DND-41 (cell line): ENCODE data around the gene LRRC32.

ENCODE experiments used
- ATAC-seq: fragments of 200-7000 bp; cut with Tn5 transposase; 3 replicates; pipeline ENCODE4 v1.9.1; 2021; ENCODE audit warnings: low read depth; ENCODE audit not compliant: insufficient read depth
- DNase-seq: peaks from one replicate; pipeline ENCODE4 v3.0.0-alpha.2; 2020
- H2AFZ ChIP-seq: 2 replicates; pipeline ENCODE4 v1.6.0; 2012; ENCODE audit warnings: low read depth, low read length
- H3K27ac ChIP-seq: 2 replicates; pipeline ENCODE4 v1.5.1; 2012; ENCODE audit warnings: low read length, inconsistent platforms
- H3K27me3 ChIP-seq: fragments of 200-600 bp; sonication (generic); 2 replicates; pipeline ENCODE4 v1.6.0; 2012; ENCODE audit warnings: low read length, mild to moderate bottlenecking, inconsistent platforms; ENCODE audit not compliant: insufficient read depth, poor library complexity
- H3K36me3 ChIP-seq: 2 replicates; pipeline ENCODE4 v1.5.1; 2012; ENCODE audit warnings: low read length, inconsistent platforms; ENCODE audit not compliant: insufficient read depth
- H3K4me1 ChIP-seq: 2 replicates; pipeline ENCODE4 v1.5.1; 2012; ENCODE audit warnings: mild to moderate bottlenecking, low read length; ENCODE audit not compliant: insufficient read depth
- H3K4me2 ChIP-seq: 2 replicates; pipeline ENCODE4 v1.6.0; 2012; ENCODE audit warnings: mild to moderate bottlenecking, moderate library complexity, low read length, inconsistent platforms; ENCODE audit not compliant: insufficient read depth
- H3K4me3 ChIP-seq, 2 experiments: fragments of 200-600 bp in 1 of 2; shearing (Covaris generic) in 1 of 2; 2 replicates each; pipeline ENCODE4 v1.5.1; 2012 to 2016; ENCODE audit warnings: inconsistent platforms in 2 of 2, low read length in 2 of 2, mild to moderate bottlenecking in 2 of 2, low read depth in 1 of 2, moderate library complexity in 1 of 2
- H3K79me2 ChIP-seq: 2 replicates; pipeline ENCODE4 v1.6.0; 2012; ENCODE audit warnings: low read length, inconsistent platforms; ENCODE audit not compliant: insufficient read depth
- H3K9ac ChIP-seq: 2 replicates; pipeline ENCODE4 v1.6.0; 2012; ENCODE audit warnings: low read depth, mild to moderate bottlenecking, inconsistent platforms, low read length, moderate library complexity
- H3K9me3 ChIP-seq: 2 replicates; pipeline ENCODE4 v1.5.1; 2012; ENCODE audit warnings: low read length, moderate library complexity, mild to moderate bottlenecking, inconsistent platforms; ENCODE audit not compliant: insufficient read depth, severe bottlenecking
- H4K20me1 ChIP-seq: 2 replicates; pipeline ENCODE4 v1.6.0; 2012; ENCODE audit warnings: low read length; ENCODE audit not compliant: insufficient read depth
- EZH2 ChIP-seq: IDR thresholded peaks from 3 replicates; pipeline ENCODE4 v1.6.1; 2012; ENCODE audit warnings: borderline replicate concordance, low read depth, mild to moderate bottlenecking, moderate library complexity, low read length, inconsistent platforms; ENCODE audit not compliant: severe bottlenecking
- TF ChIP-seq, protein P1 (sequence below): IDR thresholded peaks from 2 replicates; pipeline ENCODE4 v1.5.1; 2012; ENCODE audit warnings: borderline replicate concordance, low read length, moderate library complexity, mild to moderate bottlenecking; ENCODE audit not compliant: poor library complexity, severe bottlenecking; ENCODE audit errors: extremely low read depth

The LRRC32 gene

DNA sequence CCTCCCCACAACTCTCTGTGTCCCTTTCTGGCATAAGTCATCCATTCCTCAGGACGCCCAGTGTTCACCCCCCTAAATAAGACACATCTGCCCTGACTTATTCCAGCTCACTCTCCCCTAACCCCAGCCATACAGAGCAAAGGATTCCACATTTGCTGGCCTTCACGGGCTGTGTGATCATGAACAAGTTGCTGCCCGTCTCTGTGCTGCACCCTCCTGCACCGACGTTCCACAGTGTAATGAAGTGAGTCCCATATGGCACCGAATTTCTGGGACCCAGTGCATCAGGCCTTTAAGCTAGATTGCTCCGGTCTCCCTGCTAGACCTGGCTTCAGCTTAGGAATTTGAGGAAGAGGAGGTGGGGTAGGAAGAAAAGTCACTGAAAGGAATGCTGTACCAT lies 22.4 kb upstream of the LRRC32 start:
- Histone ChIP-seq H3K27ac (no peak overlapping the region), H3K9me3 (no peaks in the 10 kb centered on the region), H3K4me1 (no peaks in the 10 kb centered on the region), H4K20me1 (no peaks in the 10 kb centered on the region), H3K36me3 (no peaks in the 10 kb centered on the region), H3K27me3 (no peaks in the 10 kb centered on the region), H3K9ac (no peak overlapping the region), H2AFZ (no peak overlapping the region), H3K79me2 (no peaks in the 10 kb centered on the region), H3K4me2 (no peak overlapping the region), H3K4me3 (no peak overlapping the region)
- DNase-seq (no peak), ATAC-seq (no peak)
- TF ChIP-seq, protein P1, sequence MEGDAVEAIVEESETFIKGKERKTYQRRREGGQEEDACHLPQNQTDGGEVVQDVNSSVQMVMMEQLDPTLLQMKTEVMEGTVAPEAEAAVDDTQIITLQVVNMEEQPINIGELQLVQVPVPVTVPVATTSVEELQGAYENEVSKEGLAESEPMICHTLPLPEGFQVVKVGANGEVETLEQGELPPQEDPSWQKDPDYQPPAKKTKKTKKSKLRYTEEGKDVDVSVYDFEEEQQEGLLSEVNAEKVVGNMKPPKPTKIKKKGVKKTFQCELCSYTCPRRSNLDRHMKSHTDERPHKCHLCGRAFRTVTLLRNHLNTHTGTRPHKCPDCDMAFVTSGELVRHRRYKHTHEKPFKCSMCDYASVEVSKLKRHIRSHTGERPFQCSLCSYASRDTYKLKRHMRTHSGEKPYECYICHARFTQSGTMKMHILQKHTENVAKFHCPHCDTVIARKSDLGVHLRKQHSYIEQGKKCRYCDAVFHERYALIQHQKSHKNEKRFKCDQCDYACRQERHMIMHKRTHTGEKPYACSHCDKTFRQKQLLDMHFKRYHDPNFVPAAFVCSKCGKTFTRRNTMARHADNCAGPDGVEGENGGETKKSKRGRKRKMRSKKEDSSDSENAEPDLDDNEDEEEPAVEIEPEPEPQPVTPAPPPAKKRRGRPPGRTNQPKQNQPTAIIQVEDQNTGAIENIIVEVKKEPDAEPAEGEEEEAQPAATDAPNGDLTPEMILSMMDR, result no peak
- no peak for TF ChIP-seq EZH2

DNA sequence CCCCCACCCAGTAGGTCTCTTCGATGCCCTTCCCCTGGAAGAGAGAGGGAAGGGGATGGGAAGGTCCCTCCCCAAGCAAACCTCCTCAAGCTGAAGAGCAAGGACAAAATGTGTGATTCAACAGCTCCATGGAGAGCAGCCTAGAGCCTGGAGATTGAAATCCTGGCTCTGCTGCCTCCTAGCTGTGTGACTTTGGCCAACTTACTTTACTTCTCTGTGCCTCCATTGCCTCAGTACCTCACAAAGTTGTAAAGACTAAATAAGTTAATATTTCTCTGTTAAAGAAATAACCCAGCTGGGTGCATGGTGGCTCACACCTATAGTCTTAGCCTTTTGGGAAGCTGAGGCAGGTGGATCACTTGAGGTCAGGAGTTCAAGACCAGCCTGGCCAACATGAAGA lies 21.1 kb upstream of the LRRC32 start:
- Histone ChIP-seq H3K9me3 (no peaks in the 10 kb centered on the region), H3K4me2 (no peak overlapping the region), H3K27me3 (no peaks in the 10 kb centered on the region), H3K4me1 (no peaks in the 10 kb centered on the region), H3K4me3 (no peak overlapping the region), H3K27ac (no peak overlapping the region), H4K20me1 (peaks cover 2% of the 10 kb centered on the region; the same call in 1 of the 2 replicates), H3K9ac (no peak overlapping the region), H3K79me2 (no peaks in the 10 kb centered on the region), H2AFZ (no peak overlapping the region), H3K36me3 (no peaks in the 10 kb centered on the region)
- DNase-seq (no peak), ATAC-seq (no peak)
- TF ChIP-seq, protein P1, result no peak
- no peak for TF ChIP-seq EZH2

DNA sequence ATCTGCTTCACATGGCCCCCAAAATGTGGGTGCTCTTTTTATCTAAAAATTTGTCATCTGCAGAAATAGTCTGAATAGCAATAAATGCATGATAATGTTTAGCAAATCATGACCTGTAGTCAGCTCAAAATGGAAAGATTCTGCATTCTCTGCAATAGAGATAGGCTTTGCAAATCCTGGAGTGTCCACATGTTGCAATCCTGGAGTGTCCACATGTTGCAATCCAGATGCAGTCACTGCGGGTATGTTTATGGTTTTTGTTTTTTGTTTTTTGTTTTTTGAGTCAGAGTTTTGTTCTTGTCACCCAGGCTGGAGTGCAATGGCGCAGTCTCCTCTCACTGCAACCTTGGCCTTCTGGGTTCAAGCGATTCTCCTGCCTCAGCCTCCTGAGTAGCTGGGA lies 20.2 kb upstream of the LRRC32 start:
- H3K4me2 ChIP-seq, result no peak overlapping the region
- DNase-seq (no peak), ATAC-seq (no peak)
- no peak overlapping the region for H3K4me3 ChIP-seq
- H3K9ac ChIP-seq, result no peak overlapping the region
- H3K79me2 ChIP-seq, result no peaks in the 10 kb centered on the region
- peaks cover 3% of the 10 kb centered on the region for H3K27me3 ChIP-seq
- no peaks in the 10 kb centered on the region for H3K36me3 ChIP-seq
- no peaks in the 10 kb centered on the region for H3K4me1 ChIP-seq
- no peaks in the 10 kb centered on the region for H3K9me3 ChIP-seq
- H4K20me1 ChIP-seq, result peaks cover 3% of the 10 kb centered on the region; the same call in 1 of the 2 replicates
- no peak overlapping the region for H3K27ac ChIP-seq
- TF ChIP-seq, protein P1, result no peak
- no peak for TF ChIP-seq EZH2
- H2AFZ ChIP-seq, result no peak overlapping the region
